Measurements from ENCODE around the gene PPP2R2B.
A peak's percentile ranks its signal among the peaks of the same experiment; 100 is the strongest.

The PPP2R2B gene

DNA sequence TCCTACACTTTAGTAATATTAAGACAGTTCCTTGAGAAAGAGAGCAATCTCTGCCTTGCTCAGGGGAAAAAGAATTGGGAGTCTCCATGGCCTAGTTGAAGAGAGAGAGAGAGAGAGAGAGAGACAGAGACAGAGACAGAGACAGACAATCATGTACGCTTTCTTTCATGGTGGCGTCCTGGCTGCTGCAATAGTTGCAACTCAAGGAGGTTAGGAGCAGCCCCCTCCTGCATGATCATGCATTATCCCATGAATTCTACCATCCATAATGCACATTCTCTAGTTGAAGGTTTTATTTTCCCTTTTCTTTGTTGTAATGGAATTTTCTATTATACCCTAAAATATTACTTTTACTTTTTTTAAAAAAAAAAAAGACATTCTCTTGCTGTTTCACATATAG is 50.7 kb downstream of the PPP2R2B start:
- TF ChIP-seq, protein P1, sequence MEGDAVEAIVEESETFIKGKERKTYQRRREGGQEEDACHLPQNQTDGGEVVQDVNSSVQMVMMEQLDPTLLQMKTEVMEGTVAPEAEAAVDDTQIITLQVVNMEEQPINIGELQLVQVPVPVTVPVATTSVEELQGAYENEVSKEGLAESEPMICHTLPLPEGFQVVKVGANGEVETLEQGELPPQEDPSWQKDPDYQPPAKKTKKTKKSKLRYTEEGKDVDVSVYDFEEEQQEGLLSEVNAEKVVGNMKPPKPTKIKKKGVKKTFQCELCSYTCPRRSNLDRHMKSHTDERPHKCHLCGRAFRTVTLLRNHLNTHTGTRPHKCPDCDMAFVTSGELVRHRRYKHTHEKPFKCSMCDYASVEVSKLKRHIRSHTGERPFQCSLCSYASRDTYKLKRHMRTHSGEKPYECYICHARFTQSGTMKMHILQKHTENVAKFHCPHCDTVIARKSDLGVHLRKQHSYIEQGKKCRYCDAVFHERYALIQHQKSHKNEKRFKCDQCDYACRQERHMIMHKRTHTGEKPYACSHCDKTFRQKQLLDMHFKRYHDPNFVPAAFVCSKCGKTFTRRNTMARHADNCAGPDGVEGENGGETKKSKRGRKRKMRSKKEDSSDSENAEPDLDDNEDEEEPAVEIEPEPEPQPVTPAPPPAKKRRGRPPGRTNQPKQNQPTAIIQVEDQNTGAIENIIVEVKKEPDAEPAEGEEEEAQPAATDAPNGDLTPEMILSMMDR (IDR thresholded peaks at IDR 0.05; ENCODE audit: low read depth, low read length), result no peak
- H3K4me3 ChIP-seq (ENCODE audit: low read depth, low read length), result no peak overlapping the region
- in situ Hi-C loops (cut with HindIII; ENCODE audit: low sequenced_read_pairs), result no loop called here
- no peak for DNase-seq (ENCODE audit: low read depth, low spot score)

DNA sequence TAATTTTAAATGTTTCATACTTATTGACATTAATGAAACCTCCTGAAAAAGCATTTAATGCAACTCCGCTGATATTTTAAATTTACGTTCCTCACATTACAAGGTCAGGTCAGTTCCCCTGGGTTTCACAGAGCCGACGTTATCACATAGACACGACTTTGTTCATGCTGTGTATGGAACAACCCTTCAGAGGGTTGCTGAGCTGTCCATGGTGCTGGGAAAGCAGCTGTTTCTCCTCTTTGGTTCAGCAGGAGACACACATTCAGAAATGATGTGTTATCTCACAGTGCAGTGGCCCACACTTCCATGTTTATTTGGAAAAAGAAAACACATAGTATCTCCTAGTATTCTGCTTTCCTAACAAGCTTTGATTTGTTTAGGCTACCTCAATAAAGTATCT is 53.5 kb downstream of the PPP2R2B start:
- in situ Hi-C loops (cut with HindIII; ENCODE audit: low sequenced_read_pairs), result no loop called here
- TF ChIP-seq, protein P1 (IDR thresholded peaks at IDR 0.05; ENCODE audit: low read depth, low read length), result no peak
- H3K4me3 ChIP-seq (ENCODE audit: low read depth, low read length), result no peak overlapping the region
- peak; percentile 50 for DNase-seq (ENCODE audit: low read depth, low spot score)

GRCh38 chr5:146821732-146822131 is 56.8 kb downstream of the PPP2R2B start:
- no peak overlapping the region for H3K4me3 ChIP-seq (ENCODE audit: low read depth, low read length)
- TF ChIP-seq, protein P1 (IDR thresholded peaks at IDR 0.05; ENCODE audit: low read depth, low read length), result no peak

GRCh38 chr5:146820987-146821386 is 57.6 kb downstream of the PPP2R2B start:
- in situ Hi-C loops (cut with HindIII; ENCODE audit: low sequenced_read_pairs), result no loop called here
- TF ChIP-seq, protein P1 (IDR thresholded peaks at IDR 0.05; ENCODE audit: low read depth, low read length), result no peak
- H3K4me3 ChIP-seq (ENCODE audit: low read depth, low read length), result no peak overlapping the region
- no peak for DNase-seq (ENCODE audit: low read depth, low spot score)

More at GRCh38 chr5:146821732-146822131, 56.8 kb downstream of the PPP2R2B start:
- DNase-seq (ENCODE audit: low read depth, low spot score), result no peak
- in situ Hi-C loops (cut with HindIII; ENCODE audit: low sequenced_read_pairs), result no loop called here

- in situ Hi-C loops (cut with HindIII; ENCODE audit: low sequenced_read_pairs), result no loop called here
- DNase-seq (ENCODE audit: low read depth, low spot score), result no peak
- H3K4me3 ChIP-seq (ENCODE audit: low read depth, low read length), result no peak overlapping the region
- TF ChIP-seq, protein P1 (IDR thresholded peaks at IDR 0.05; ENCODE audit: low read depth, low read length), result no peak
Observed at GRCh38 chr5:146818822-146819221, 59.7 kb downstream of the PPP2R2B start.

- in situ Hi-C loops (cut with HindIII; ENCODE audit: low sequenced_read_pairs), result no loop called here
- TF ChIP-seq, protein P1 (IDR thresholded peaks at IDR 0.05; ENCODE audit: low read depth, low read length), result no peak
Observed at GRCh38 chr5:146817973-146818372, 60.6 kb downstream of the PPP2R2B start.

More at GRCh38 chr5:146817973-146818372, 60.6 kb downstream of the PPP2R2B start:
- no peak for DNase-seq (ENCODE audit: low read depth, low spot score)
- H3K4me3 ChIP-seq (ENCODE audit: low read depth, low read length), result no peak overlapping the region
